KG1 (cell line): ENCODE results near the gene HAT1.
"Not testable (repeated sequence)": the region's sequence is repeated elsewhere in the genome, so short reads cannot be mapped to it uniquely, and the experiment has no call there.

Experiments used
- DNase-seq: peaks from one replicate; lab custom pipeline; 2025; lab: John Stamatoyannopoulos, UW

Gene HAT1

GRCh38 chr2:171972329-171972982 lies 50.2 kb downstream of the HAT1 start:
- DNase-seq, result no peak

- DNase-seq, result no peak
Measured at GRCh38 chr2:171979103-171979502, 56.8 kb downstream of the HAT1 start.

GRCh38 chr2:171983924-171984323 lies 61.7 kb downstream of the HAT1 start:
- DNase-seq, result not testable (repeated sequence)

GRCh38 chr2:171985076-171985475 lies 62.8 kb downstream of the HAT1 start:
- DNase-seq, result no peak

GRCh38 chr2:171986778-171987177 lies 64.5 kb downstream of the HAT1 start:
- no peak for DNase-seq

- no peak for DNase-seq
Measured at GRCh38 chr2:171991027-171991426, 68.8 kb downstream of the HAT1 start.

- no peak for DNase-seq
Measured at GRCh38 chr2:171995586-171995985, 73.3 kb downstream of the HAT1 start.

GRCh38 chr2:171996021-171996420 lies 73.8 kb downstream of the HAT1 start:
- no peak for DNase-seq

GRCh38 chr2:171997031-171997430 lies 74.8 kb downstream of the HAT1 start:
- not testable (repeated sequence) for DNase-seq

GRCh38 chr2:171999161-171999560 lies 76.9 kb downstream of the HAT1 start:
- no peak for DNase-seq

- DNase-seq, result peak; percentile 86
Measured at GRCh38 chr2:171999604-172000469, 77.6 kb downstream of the HAT1 start, which contains the start of gene METAP1D. TSS of gene METAP1D (plus strand) at chr2:171999953. CDS start at chr2:171999970, 17 bp downstream.

GRCh38 chr2:172000696-172001361 lies 78.6 kb downstream of the HAT1 start:
- DNase-seq, result no peak

GRCh38 chr2:172007372-172007771 lies 85.1 kb downstream of the HAT1 start:
- no peak for DNase-seq

GRCh38 chr2:172009823-172010222 lies 87.6 kb downstream of the HAT1 start:
- DNase-seq, result no peak

- no peak for DNase-seq
Measured at GRCh38 chr2:172011812-172012575, 89.7 kb downstream of the HAT1 start.

GRCh38 chr2:172012677-172013391 lies 90.6 kb downstream of the HAT1 start:
- DNase-seq, result no peak

GRCh38 chr2:172013396-172013795 lies 91.1 kb downstream of the HAT1 start:
- DNase-seq, result peak; percentile 22

- DNase-seq, result no peak
Measured at GRCh38 chr2:172021074-172021931, 99.0 kb downstream of the HAT1 start.

- no peak for DNase-seq
Measured at GRCh38 chr2:172021955-172022354, 99.7 kb downstream of the HAT1 start.

GRCh38 chr2:172031536-172031935 lies 109.3 kb downstream of the HAT1 start:
- no peak for DNase-seq
